ENCODE results near the gene TGM2. TPM values are rescaled to one million over a fixed set of nuclear protein-coding genes. Genes with fewer than 3 reads are reported as not detected.

The TGM2 gene
- total and polyA plus RNA-seq, 9 of the 15 experiments (the other 6 are each of a cell fraction or from before 2014, with no cell fraction given) = 5.5 to 78.5 (median 37.6) TPM

DNA sequence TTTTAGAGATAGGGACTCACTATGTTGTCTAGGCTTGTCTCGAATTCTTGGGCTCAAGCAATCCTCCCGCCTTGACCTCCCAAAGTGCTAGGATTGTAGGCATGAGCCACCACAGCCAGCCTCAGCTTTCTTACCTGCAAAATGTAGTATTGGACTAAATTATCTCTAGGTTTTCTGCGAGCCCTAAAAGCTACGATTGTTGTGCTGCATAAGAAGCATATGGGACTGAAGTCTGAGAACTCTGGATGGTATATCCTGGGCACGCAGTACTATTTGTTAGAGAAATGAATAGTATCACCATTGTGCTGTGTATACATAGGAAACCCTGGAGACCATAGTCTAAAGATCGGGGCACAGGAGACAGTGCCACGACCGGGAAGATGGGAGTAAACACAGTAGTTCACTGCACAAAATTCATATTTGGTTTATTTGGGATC, 71.4 kb downstream of the TGM2 start:
- no peaks in the 10 kb centered on the region for H3K9me3 ChIP-seq (replicated peaks; ENCODE audit: control insufficient read depth, insufficient read depth, low read depth, low read length)
- intact Hi-C loops (cut with micrococcal nuclease) (no loop called here), in situ Hi-C loops (cut with MboI) (no loop called here)
- no peaks in the 10 kb centered on the region for H4K20me1 ChIP-seq (replicated peaks; ENCODE audit: control insufficient read depth, insufficient read depth, low read length)
- POLR2A ChIA-PET = interaction anchor here (0.6 to 2.7 kb wide), 4 partner anchors 9 to 336 kb away, joined by 3 to 9 read pairs (median 4); no protein-coding TSS in a partner anchor
- BruUV-seq (replicated peaks) = no TSS peak
- no peak for FAIRE-seq
- 78% methylated on average over 8 of the region's 8 CpGs for WGBS (ENCODE audit: insufficient coverage, low coverage, missing lambda C conversion rate)
- no peak overlapping the region for H3K4me3 ChIP-seq
- no peaks in the 10 kb centered on the region for H3K27me3 ChIP-seq (ENCODE audit: control insufficient read depth in 2 of 2, insufficient read depth in 2 of 2, low read length in 2 of 2)
- TF ChIP-seq, protein P1, sequence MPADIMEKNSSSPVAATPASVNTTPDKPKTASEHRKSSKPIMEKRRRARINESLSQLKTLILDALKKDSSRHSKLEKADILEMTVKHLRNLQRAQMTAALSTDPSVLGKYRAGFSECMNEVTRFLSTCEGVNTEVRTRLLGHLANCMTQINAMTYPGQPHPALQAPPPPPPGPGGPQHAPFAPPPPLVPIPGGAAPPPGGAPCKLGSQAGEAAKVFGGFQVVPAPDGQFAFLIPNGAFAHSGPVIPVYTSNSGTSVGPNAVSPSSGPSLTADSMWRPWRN (IDR thresholded peaks at IDR 0.05; ENCODE audit: low read depth) = no peak
- no peak for TF ChIP-seq RBM15 (IDR thresholded peaks at IDR 0.05; ENCODE audit: insufficient read depth, low read length)
- TF ChIP-seq NFIX (CRISPR knock-in tag; IDR thresholded peaks at IDR 0.05; ENCODE audit: low read depth) = no peak
- TF ChIP-seq, protein P2, sequence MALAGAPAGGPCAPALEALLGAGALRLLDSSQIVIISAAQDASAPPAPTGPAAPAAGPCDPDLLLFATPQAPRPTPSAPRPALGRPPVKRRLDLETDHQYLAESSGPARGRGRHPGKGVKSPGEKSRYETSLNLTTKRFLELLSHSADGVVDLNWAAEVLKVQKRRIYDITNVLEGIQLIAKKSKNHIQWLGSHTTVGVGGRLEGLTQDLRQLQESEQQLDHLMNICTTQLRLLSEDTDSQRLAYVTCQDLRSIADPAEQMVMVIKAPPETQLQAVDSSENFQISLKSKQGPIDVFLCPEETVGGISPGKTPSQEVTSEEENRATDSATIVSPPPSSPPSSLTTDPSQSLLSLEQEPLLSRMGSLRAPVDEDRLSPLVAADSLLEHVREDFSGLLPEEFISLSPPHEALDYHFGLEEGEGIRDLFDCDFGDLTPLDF (CRISPR knock-in tag; IDR thresholded peaks at IDR 0.05) = no peak
- no peak for TF ChIP-seq WHSC1 (IDR thresholded peaks at IDR 0.05; ENCODE audit: low read length)
- TF ChIP-seq FIP1L1 (IDR thresholded peaks at IDR 0.05; ENCODE audit: low read depth, low read length, poor library complexity, severe bottlenecking) = no peak
- no peak for TF ChIP-seq ZNF584 (CRISPR knock-in tag; IDR thresholded peaks at IDR 0.05; ENCODE audit: low read depth)
- no peaks in the 10 kb centered on the region for H3K9me1 ChIP-seq (ENCODE audit: control insufficient read depth, insufficient read depth, low read length)
- no peaks in the 10 kb centered on the region for H3K79me2 ChIP-seq (ENCODE audit: control insufficient read depth, insufficient read depth, low read length)
- no peak overlapping the region; a peak in 1 of 4 replicates for H3K9ac ChIP-seq (ENCODE audit: insufficient read depth in 1 of 2, low read depth in 2 of 2, low read length in 2 of 2)
- H3K27ac ChIP-seq (ENCODE audit: extremely low read depth, low read depth, low read length) = peak overlapping the region; percentile 62; the same call in 2 of the 3 replicates
- H3K36me3 ChIP-seq (ENCODE audit: control insufficient read depth, insufficient read depth, low read length) = peaks cover 41% of the 10 kb centered on the region
- no peak overlapping the region for H3K4me2 ChIP-seq (ENCODE audit: insufficient read depth, low read length)
- no peak for ATAC-seq
- no peak for DNase-seq (ENCODE audit: extremely low read depth in 1 of 4, low spot score in 3 of 4)
- no peak overlapping the region for H2AFZ ChIP-seq (ENCODE audit: low read depth, low read length)
- peaks cover 4 to 48% of the 10 kb centered on the region in 2 experiments; a peak in 4 of 5 replicates for H3K4me1 ChIP-seq (replicated peaks in 1 of 2; ENCODE audit: control insufficient read depth in 2 of 2, insufficient read depth in 2 of 2, low read length in 2 of 2)
- CTCF ChIA-PET (ENCODE audit: low intra/inter-chr PET ratio) = no interaction called here
